ENCODE data around the gene ST3GAL4. TPM values are rescaled to one million over a fixed set of nuclear protein-coding genes. Genes with fewer than 3 reads are reported as not detected.
A peak's percentile ranks its signal among the peaks of the same experiment; 100 is the strongest.

ST3GAL4 gene
- total RNA-seq, 1 donor from 2014 or later: 61.7 TPM

GRCh38 chr11:126354631-126355323 is 709 bp upstream of the ST3GAL4 start:
- peak overlapping the region; percentile 84 for H3K27ac ChIP-seq (replicated peaks)
- intact Hi-C loops (cut with micrococcal nuclease): loop anchor here (5.0 kb wide), 1 partner anchor 37 kb away; no protein-coding TSS in a partner anchor
- H3K27me3 ChIP-seq (ENCODE audit: low read depth): no peaks in the 10 kb centered on the region
- H3K36me3 ChIP-seq: no peaks in the 10 kb centered on the region
- H3K4me1 ChIP-seq: peaks cover 94% of the 10 kb centered on the region
- TF ChIP-seq CTCF (IDR thresholded peaks at IDR 0.05; ENCODE audit: borderline replicate concordance): no peak
- peak; percentile 12 for DNase-seq
- H3K4me3 ChIP-seq: peak overlapping the region; percentile 75
- H3K9me3 ChIP-seq (replicated peaks): no peaks in the 10 kb centered on the region

GRCh38 chr11:126355926-126356897 is 726 bp downstream of the ST3GAL4 start:
- no peaks in the 10 kb centered on the region for H3K27me3 ChIP-seq (ENCODE audit: low read depth)
- H3K27ac ChIP-seq (replicated peaks): peak overlapping the region; percentile 84
- peak; percentile 55 for DNase-seq
- intact Hi-C loops (cut with micrococcal nuclease): loop anchor here (5.0 kb wide), 1 partner anchor 39 kb away; no protein-coding TSS in a partner anchor
- H3K9me3 ChIP-seq (replicated peaks): no peaks in the 10 kb centered on the region
- H3K4me1 ChIP-seq: peaks cover 94% of the 10 kb centered on the region
- no peak for TF ChIP-seq CTCF (IDR thresholded peaks at IDR 0.05; ENCODE audit: borderline replicate concordance)
- peak overlapping the region; percentile 75 for H3K4me3 ChIP-seq
- no peaks in the 10 kb centered on the region for H3K36me3 ChIP-seq

- Histone ChIP-seq H3K27ac (replicated peaks) (peak overlapping the region; percentile 84), H3K36me3 (no peaks in the 10 kb centered on the region), H3K4me1 (peaks cover 94% of the 10 kb centered on the region), H3K27me3 (ENCODE audit: low read depth) (no peaks in the 10 kb centered on the region), H3K4me3 (peak overlapping the region; percentile 75), H3K9me3 (replicated peaks) (no peaks in the 10 kb centered on the region)
- intact Hi-C loops (cut with micrococcal nuclease): loop anchor here (5.0 kb wide), 1 partner anchor 40 kb away; no protein-coding TSS in a partner anchor
- no peak for TF ChIP-seq CTCF (IDR thresholded peaks at IDR 0.05; ENCODE audit: borderline replicate concordance)
- peak; percentile 36 for DNase-seq
Observed at GRCh38 chr11:126357055-126357962, 1.8 kb downstream of the ST3GAL4 start.

GRCh38 chr11:126357969-126358762 is 2.7 kb downstream of the ST3GAL4 start:
- H3K9me3 ChIP-seq (replicated peaks): no peaks in the 10 kb centered on the region
- H3K4me3 ChIP-seq: peak overlapping the region; percentile 75
- intact Hi-C loops (cut with micrococcal nuclease): loop anchor here (5.0 kb wide), 1 partner anchor 41 kb away; no protein-coding TSS in a partner anchor
- no peak for TF ChIP-seq CTCF (IDR thresholded peaks at IDR 0.05; ENCODE audit: borderline replicate concordance)
- no peaks in the 10 kb centered on the region for H3K36me3 ChIP-seq
- DNase-seq: peak; percentile 16
- H3K27me3 ChIP-seq (ENCODE audit: low read depth): no peaks in the 10 kb centered on the region
- H3K4me1 ChIP-seq: peaks cover 95% of the 10 kb centered on the region
- peak overlapping the region; percentile 84 for H3K27ac ChIP-seq (replicated peaks)

Measured in left ventricle myocardium inferior (tissue), 1 donor.